B cell (primary cell): ENCODE data around the gene PNPLA3. TPM values are rescaled to one million over a fixed set of nuclear protein-coding genes. Genes with fewer than 3 reads are reported as not detected.

ENCODE experiments used
- ATAC-seq: fragments of 200-7000 bp; cut with Tn5 transposase; one replicate; pipeline ENCODE4 v1.10.0; 2021; ENCODE audit warnings: low read depth, mild to moderate bottlenecking, moderate number of reproducible peaks, moderate library complexity
- CTCF ChIA-PET: fragments of 350-600 bp; sonication (Branson Sonifier 250); formaldehyde crosslinking; loops from one replicate; lab custom pipeline; 2021; ENCODE audit warnings: antibody characterized with exemption, inconsistent platforms; lab: Charles Lee
- POLR2A ChIA-PET: fragments of 350-600 bp; sonication (Branson Sonifier 250); formaldehyde crosslinking; loops from one replicate; lab custom pipeline; 2021; ENCODE audit warnings: antibody characterized with exemption; lab: Charles Lee
- DNase-seq: peaks from one replicate; pipeline ENCODE4 v3.0.0; 2013
- H2AFZ ChIP-seq: 2 replicates; pipeline ENCODE4 v1.6.1; 2012; ENCODE audit warnings: mild to moderate bottlenecking, low read depth, low read length; ENCODE audit not compliant: insufficient read depth, poor library complexity, severe bottlenecking
- H3K27ac ChIP-seq, 2 donors: 1 replicate in 1 of 2; 2 replicates in 1 of 2; pipeline ENCODE4 v1.5.1; 2012 to 2013; ENCODE audit warnings: low read length in 2 of 2, mild to moderate bottlenecking in 2 of 2, moderate library complexity in 1 of 2
- H3K27me3 ChIP-seq, 4 experiments: fragments of 200-600 bp in 1 of 4; sonication (generic) in 1 of 4; replicated peaks in 1 of 4; 1 replicate in 2 of 4; 2 replicates in 2 of 4; pipeline versions ENCODE4 v1.6.1 to v1.7.0; 2013 to 2016; ENCODE audit warnings: low read length in 3 of 4, mild to moderate bottlenecking in 2 of 4, mixed read lengths in 1 of 4, moderate library complexity in 1 of 4; ENCODE audit not compliant: insufficient read depth in 4 of 4, control insufficient read depth in 3 of 4; ENCODE audit errors: control extremely low read depth in 1 of 4
- H3K36me3 ChIP-seq, 2 experiments: replicated peaks in 1 of 2; 1 replicate in 1 of 2; 2 replicates in 1 of 2; pipeline versions ENCODE4 v1.6.1 to v1.7.1; 2013; ENCODE audit warnings: low read length in 1 of 2; ENCODE audit not compliant: insufficient read depth in 2 of 2, control insufficient read depth in 1 of 2; ENCODE audit errors: control extremely low read depth in 1 of 2, extremely low read depth in 1 of 2
- H3K4me1 ChIP-seq, 2 donors: fragments of 200-600 bp in 1 of 2; sonication (generic) in 1 of 2; 1 replicate in 1 of 2; 2 replicates in 1 of 2; pipeline versions ENCODE4 v1.5.1 to v1.6.1; 2013 to 2017; ENCODE audit warnings: low read length in 2 of 2; ENCODE audit not compliant: control insufficient read depth in 2 of 2, insufficient read depth in 2 of 2
- H3K4me2 ChIP-seq: replicated peaks from 2 replicates; pipeline ENCODE3; 2012; ENCODE audit warnings: mild to moderate bottlenecking, low read depth, low read length; ENCODE audit not compliant: poor library complexity, severe bottlenecking
- H3K4me3 ChIP-seq, 5 experiments: fragments of 200-600 bp in 1 of 5; sonication (generic) in 1 of 5; 1 replicate in 3 of 5; 2 replicates in 2 of 5; pipeline versions ENCODE4 v1.5.1 to v1.7.0; 2011 to 2016; ENCODE audit warnings: low read length in 4 of 5, mild to moderate bottlenecking in 4 of 5, low read depth in 2 of 5, control low read depth in 1 of 5, moderate library complexity in 1 of 5; ENCODE audit not compliant: insufficient read depth in 1 of 5; ENCODE audit errors: control extremely low read depth in 1 of 5, extremely low read depth in 1 of 5
- H3K79me2 ChIP-seq: fragments of 200-600 bp; sonication (generic); one replicate; pipeline ENCODE4 v1.6.0; 2016; ENCODE audit warnings: low read length; ENCODE audit not compliant: control insufficient read depth, insufficient read depth
- H3K9ac ChIP-seq: fragments of 200-600 bp; sonication (generic); 2 replicates; pipeline ENCODE4 v1.6.1; 2017; ENCODE audit warnings: mild to moderate bottlenecking, low read length, moderate library complexity
- H3K9me3 ChIP-seq, 3 donors: one replicate each; pipeline versions ENCODE4 v1.6.1 to v1.7.1; 2013; ENCODE audit warnings: low read length in 2 of 3; ENCODE audit not compliant: control insufficient read depth in 2 of 3, insufficient read depth in 1 of 3; ENCODE audit errors: control extremely low read depth in 1 of 3
- H4K20me1 ChIP-seq: 2 replicates; pipeline ENCODE4 v1.6.0; 2012; ENCODE audit warnings: mild to moderate bottlenecking, low read length; ENCODE audit not compliant: insufficient read depth, control insufficient read depth, poor library complexity, severe bottlenecking
- H3K27ac Mint-ChIP-seq: one replicate; pipeline ENCODE4 v1.8.0; 2021; ENCODE audit warnings: mixed read lengths
- H3K27me3 Mint-ChIP-seq: one replicate; pipeline ENCODE4 v1.8.0; 2021; ENCODE audit warnings: mixed read lengths
- H3K4me1 Mint-ChIP-seq: one replicate; pipeline ENCODE4 v1.8.0; 2021; ENCODE audit warnings: mixed read lengths
- H3K4me3 Mint-ChIP-seq: one replicate; pipeline ENCODE4 v1.8.0; 2021; ENCODE audit warnings: mixed read lengths
- H3K9me3 Mint-ChIP-seq: one replicate; pipeline ENCODE4 v1.8.0; 2022; ENCODE audit warnings: mixed read lengths; ENCODE audit not compliant: insufficient read depth
- CTCF ChIP-seq: fragments of 200-600 bp; IDR thresholded peaks from one replicate; pipeline ENCODE4 v1.8.0; 2022; ENCODE audit warnings: antibody characterized with exemption, mild to moderate bottlenecking
- EZH2 ChIP-seq: IDR thresholded peaks from 2 replicates; pipeline ENCODE4 v1.6.1; 2012; ENCODE audit warnings: borderline replicate concordance, low read depth, mild to moderate bottlenecking, moderate library complexity, low read length; ENCODE audit not compliant: insufficient read depth, poor library complexity, severe bottlenecking
- WGBS: methylation state at CpG from one replicate; pipeline ENCODE4 v1.1.5; 2013; ENCODE audit warnings: missing lambda C conversion rate; ENCODE audit not compliant: insufficient coverage; 5-methylcytosine and 5-hydroxymethylcytosine counted together
- intact Hi-C: fragments of 100-400 bp; cut with micrococcal nuclease; formaldehyde crosslinking; loops from one replicate; pipeline ENCODE4 v1.10.0; 2022
- polyA plus RNA-seq: library from polyadenylated mRNA; depleted of rRNA; stranded (reverse); fragments of >200 nt; gene quantifications from 2 replicates; pipeline ENCODE4 v1.2.3, GENCODE V29; 2012
- total RNA-seq, 2 donors: library from RNA; stranded (reverse); fragments of 120-200 nt in 1 of 2; gene quantifications; 1 replicate in 1 of 2; 2 replicates in 1 of 2; pipeline versions ENCODE4 v1.2.3 to v1.2.4, GENCODE V29; 2013 to 2022

Gene PNPLA3
- total and polyA plus RNA-seq, 2 donors (not counting 1 experiment from before 2014, with no cell fraction given), result 0.15 TPM; not detected in 1

- Mint-ChIP-seq H3K4me3 (no peak overlapping the region), H3K9me3 (no peaks in the 10 kb centered on the region), H3K4me1 (no peaks in the 10 kb centered on the region), H3K27me3 (peaks cover 24% of the 10 kb centered on the region), H3K27ac (no peak overlapping the region)
- ChIA-PET POLR2A (no interaction called here), CTCF (no interaction called here)
- no peak overlapping the region for H3K4me3 ChIP-seq
- H3K4me1 ChIP-seq, result no peaks in the 10 kb centered on the region
- no peak for TF ChIP-seq CTCF
- no peak for TF ChIP-seq EZH2
- WGBS, result 76% methylated on average over 12 of the region's 12 CpGs
- no peak for DNase-seq
- no peak overlapping the region for H3K4me2 ChIP-seq
- H3K27me3 ChIP-seq, result peaks cover 0 to 7% (median 0%) of the 10 kb centered on the region in 4 experiments
- H3K9ac ChIP-seq, result no peak overlapping the region
- H4K20me1 ChIP-seq, result no peaks in the 10 kb centered on the region
- no peak for ATAC-seq
- intact Hi-C loops, result no loop called here
- no peaks in the 10 kb centered on the region for H3K9me3 ChIP-seq
- no peak overlapping the region for H3K27ac ChIP-seq
- no peaks in the 10 kb centered on the region for H3K36me3 ChIP-seq
- H2AFZ ChIP-seq, result no peak overlapping the region
- H3K79me2 ChIP-seq, result no peaks in the 10 kb centered on the region
Observed at GRCh38 chr22:43897751-43898261, 25.8 kb upstream of the PNPLA3 start.

GRCh38 chr22:43900206-43900605 is 23.4 kb upstream of the PNPLA3 start:
- CTCF ChIA-PET, result interaction anchor here (1.3 kb wide), 1 partner anchor 186 kb away, joined by 5 read pairs; no protein-coding TSS in a partner anchor
- Histone ChIP-seq H3K27ac (no peak overlapping the region), H3K4me1 (no peaks in the 10 kb centered on the region), H3K27me3 (no peaks in the 10 kb centered on the region), H3K36me3 (no peaks in the 10 kb centered on the region), H3K9me3 (no peaks in the 10 kb centered on the region), H2AFZ (no peak overlapping the region), H3K4me2 (no peak overlapping the region), H3K4me3 (no peak overlapping the region), H3K9ac (no peak overlapping the region), H4K20me1 (no peaks in the 10 kb centered on the region), H3K79me2 (no peaks in the 10 kb centered on the region)
- intact Hi-C loops, result no loop called here
- peaks cover 26% of the 10 kb centered on the region for H3K27me3 Mint-ChIP-seq
- POLR2A ChIA-PET, result no interaction called here
- WGBS, result 55% methylated on average over 5 of the region's 7 CpGs
- no peak for DNase-seq
- no peaks in the 10 kb centered on the region for H3K4me1 Mint-ChIP-seq
- no peaks in the 10 kb centered on the region for H3K9me3 Mint-ChIP-seq
- H3K4me3 Mint-ChIP-seq, result no peak overlapping the region
- no peak for TF ChIP-seq CTCF
- no peak for TF ChIP-seq EZH2
- ATAC-seq, result no peak
- H3K27ac Mint-ChIP-seq, result no peak overlapping the region
